ENCODE data around the gene PTGFR.

The PTGFR gene

GRCh38 chr1:78500529-78500928 lies 9.8 kb downstream of the PTGFR start:
- Histone ChIP-seq H3K27me3 (ENCODE audit: low read depth, low read length) (no peaks in the 10 kb centered on the region), H3K9me3 (ENCODE audit: insufficient read depth, low read length) (no peaks in the 10 kb centered on the region), H4K20me1 (ENCODE audit: insufficient read depth, low read length) (no peaks in the 10 kb centered on the region), H3K79me2 (ENCODE audit: low read length) (no peaks in the 10 kb centered on the region), H2AFZ (ENCODE audit: low read depth, low read length) (no peak overlapping the region), H3K36me3 (replicated peaks; ENCODE audit: low read depth, low read length) (no peaks in the 10 kb centered on the region), H3K9ac (ENCODE audit: low read length) (no peak overlapping the region), H3K4me1 (ENCODE audit: low read length) (no peaks in the 10 kb centered on the region), H3K4me2 (ENCODE audit: low read length) (no peak overlapping the region), H3K27ac (ENCODE audit: low read length) (no peak overlapping the region), H3K4me3 (ENCODE audit: low read length) (no peak overlapping the region)
- TF ChIP-seq EZH2phosphoT487 (IDR thresholded peaks at IDR 0.05; ENCODE audit: low read depth), result no peak
- TF ChIP-seq CTCF (IDR thresholded peaks at IDR 0.05; ENCODE audit: low read depth, low read length), result no peak

- TF ChIP-seq CTCF (IDR thresholded peaks at IDR 0.05; ENCODE audit: low read depth, low read length) (no peak), EZH2phosphoT487 (IDR thresholded peaks at IDR 0.05; ENCODE audit: low read depth) (no peak)
- H3K79me2 ChIP-seq (ENCODE audit: low read length), result no peaks in the 10 kb centered on the region
These were observed 10.4 kb downstream of the PTGFR start for GRCh38 chr1:78501203-78501602.

GRCh38 chr1:78511334-78511733 lies 20.6 kb downstream of the PTGFR start:
- Histone ChIP-seq H3K4me3 (ENCODE audit: low read length) (no peak overlapping the region), H3K4me2 (ENCODE audit: low read length) (no peak overlapping the region), H3K36me3 (replicated peaks; ENCODE audit: low read depth, low read length) (no peaks in the 10 kb centered on the region), H3K79me2 (ENCODE audit: low read length) (no peaks in the 10 kb centered on the region), H3K9ac (ENCODE audit: low read length) (no peak overlapping the region), H3K4me1 (ENCODE audit: low read length) (no peaks in the 10 kb centered on the region), H4K20me1 (ENCODE audit: insufficient read depth, low read length) (no peaks in the 10 kb centered on the region), H3K27me3 (ENCODE audit: low read depth, low read length) (no peaks in the 10 kb centered on the region), H2AFZ (ENCODE audit: low read depth, low read length) (no peak overlapping the region), H3K27ac (ENCODE audit: low read length) (no peak overlapping the region), H3K9me3 (ENCODE audit: insufficient read depth, low read length) (no peaks in the 10 kb centered on the region)
- no peak for TF ChIP-seq CTCF (IDR thresholded peaks at IDR 0.05; ENCODE audit: low read depth, low read length)
- no peak for TF ChIP-seq EZH2phosphoT487 (IDR thresholded peaks at IDR 0.05; ENCODE audit: low read depth)

More at GRCh38 chr1:78501203-78501602, 10.4 kb downstream of the PTGFR start:
- Histone ChIP-seq H3K4me3 (ENCODE audit: low read length) (no peak overlapping the region), H3K27me3 (ENCODE audit: low read depth, low read length) (no peaks in the 10 kb centered on the region), H3K9ac (ENCODE audit: low read length) (no peak overlapping the region), H2AFZ (ENCODE audit: low read depth, low read length) (no peak overlapping the region), H3K36me3 (replicated peaks; ENCODE audit: low read depth, low read length) (no peaks in the 10 kb centered on the region), H3K4me1 (ENCODE audit: low read length) (no peaks in the 10 kb centered on the region), H3K27ac (ENCODE audit: low read length) (no peak overlapping the region), H4K20me1 (ENCODE audit: insufficient read depth, low read length) (no peaks in the 10 kb centered on the region), H3K9me3 (ENCODE audit: insufficient read depth, low read length) (no peaks in the 10 kb centered on the region), H3K4me2 (ENCODE audit: low read length) (no peak overlapping the region)

GRCh38 chr1:78516716-78517115 lies 25.9 kb downstream of the PTGFR start:
- H3K27me3 ChIP-seq (ENCODE audit: low read depth, low read length), result no peaks in the 10 kb centered on the region
- H3K4me1 ChIP-seq (ENCODE audit: low read length), result no peaks in the 10 kb centered on the region
- no peak overlapping the region for H3K9ac ChIP-seq (ENCODE audit: low read length)
- no peaks in the 10 kb centered on the region for H3K36me3 ChIP-seq (replicated peaks; ENCODE audit: low read depth, low read length)
- no peak for TF ChIP-seq EZH2phosphoT487 (IDR thresholded peaks at IDR 0.05; ENCODE audit: low read depth)
- no peak for TF ChIP-seq CTCF (IDR thresholded peaks at IDR 0.05; ENCODE audit: low read depth, low read length)
- no peaks in the 10 kb centered on the region for H3K9me3 ChIP-seq (ENCODE audit: insufficient read depth, low read length)
- H3K4me2 ChIP-seq (ENCODE audit: low read length), result no peak overlapping the region
- no peak overlapping the region for H3K4me3 ChIP-seq (ENCODE audit: low read length)
- H3K79me2 ChIP-seq (ENCODE audit: low read length), result no peaks in the 10 kb centered on the region
- no peak overlapping the region for H2AFZ ChIP-seq (ENCODE audit: low read depth, low read length)
- no peaks in the 10 kb centered on the region for H4K20me1 ChIP-seq (ENCODE audit: insufficient read depth, low read length)
- H3K27ac ChIP-seq (ENCODE audit: low read length), result no peak overlapping the region
